Activated T-cell treated with anti-CD3 and anti-CD28 coated beads, Interleukin-2, amount 50 U/mL, for 72 hours (primary cell): ENCODE results near the gene MRPL28. TPM values are rescaled to one million over a fixed set of nuclear protein-coding genes. Genes with fewer than 3 reads are reported as not detected.
"Not testable (repeated sequence)": the region's sequence is repeated elsewhere in the genome, so short reads cannot be mapped to it uniquely, and the experiment has no call there.

Source experiments
- ATAC-seq, 2 donors: fragments of 150-1000 bp; cut with Tn5 transposase; replicated peaks in 1 of 2; 2 replicates each; pipeline ENCODE4 v1.10.0; 2021; ENCODE audit warnings: moderate library complexity in 2 of 2, mild to moderate bottlenecking in 1 of 2
- DNase-seq, 2 donors: peaks; one replicate each; pipeline ENCODE4 v3.0.0; 2021 to 2022; ENCODE audit warnings: mixed read lengths in 1 of 2
- H3K27ac Mint-ChIP-seq: one replicate; pipeline ENCODE4 v1.8.0; 2022; ENCODE audit warnings: mild to moderate bottlenecking, moderate library complexity, mixed read lengths
- H3K27me3 Mint-ChIP-seq: one replicate; pipeline ENCODE4 v1.8.0; 2022; ENCODE audit warnings: low read depth, mixed read lengths
- H3K36me3 Mint-ChIP-seq, 2 donors: one replicate each; pipeline ENCODE4 v1.8.0; 2022; ENCODE audit warnings: mixed read lengths in 2 of 2, mild to moderate bottlenecking in 1 of 2; ENCODE audit not compliant: insufficient read depth in 2 of 2
- H3K4me1 Mint-ChIP-seq: one replicate; pipeline ENCODE4 v1.8.0; 2022; ENCODE audit warnings: low read depth, mixed read lengths
- H3K4me3 Mint-ChIP-seq, 2 donors: one replicate each; pipeline ENCODE4 v1.8.0; 2022; ENCODE audit warnings: mild to moderate bottlenecking in 2 of 2, mixed read lengths in 2 of 2, moderate library complexity in 2 of 2
- H3K9me3 Mint-ChIP-seq, 2 donors: one replicate each; pipeline ENCODE4 v1.8.0; 2022; ENCODE audit warnings: mixed read lengths in 2 of 2
- total RNA-seq, 2 donors: library from RNA; stranded (reverse); gene quantifications; one replicate each; pipeline ENCODE4 v1.2.3, GENCODE V29; 2022

MRPL28 gene
- total RNA-seq, 2 donors from 2014 or later: 54.5 to 73.2 TPM

DNA sequence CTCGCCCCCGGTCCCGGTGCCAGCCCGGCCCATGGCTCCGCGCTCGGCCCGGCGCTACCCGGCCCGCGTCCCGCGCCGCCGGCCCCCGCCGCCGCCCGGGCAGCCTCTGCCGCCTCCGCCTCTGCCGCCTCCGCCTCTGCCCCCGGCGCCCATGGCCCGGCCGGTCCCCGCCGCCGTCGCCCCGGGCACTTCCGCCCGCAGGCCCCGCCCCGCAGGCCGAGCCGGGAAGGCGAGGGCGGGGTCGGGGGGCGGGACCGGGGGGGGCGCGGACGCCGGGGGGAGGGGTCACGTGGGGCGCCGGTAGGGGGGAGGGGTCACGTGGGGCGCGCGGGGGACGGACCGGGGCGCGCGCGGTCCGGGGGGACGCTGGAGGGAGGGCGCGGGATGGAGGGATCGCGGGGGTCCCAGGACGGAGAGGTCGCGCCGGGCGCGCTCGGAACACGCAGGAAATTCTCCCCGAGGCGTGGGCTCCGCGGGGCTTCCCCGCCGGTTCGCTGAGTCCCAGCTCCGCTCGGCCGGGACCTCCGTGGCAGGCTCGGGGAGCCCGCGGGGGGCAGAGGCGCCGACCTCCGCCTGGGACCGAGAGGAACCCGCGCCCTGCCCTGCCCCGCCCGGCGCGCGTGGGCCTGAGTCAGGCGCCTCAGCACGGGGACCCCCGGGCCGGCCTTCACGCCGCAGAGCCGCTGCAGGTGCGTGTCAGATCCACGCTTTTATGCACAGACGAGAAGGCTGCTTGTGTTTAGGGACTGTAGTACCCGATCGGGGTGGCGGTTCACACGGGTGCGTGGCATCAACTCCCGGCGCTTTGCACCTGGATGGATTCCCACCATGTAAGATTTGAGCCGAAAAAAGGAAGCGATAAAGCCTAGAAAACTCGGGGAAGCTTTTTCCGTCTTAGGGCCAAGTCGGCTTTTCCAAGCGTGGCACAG is 11.7 kb upstream of the MRPL28 start, which contains the start of gene PGAP6:
Gene PGAP6, minus strand, starts transcription at position 190 of the 929 bp plus-strand sequence. Its CDS starts 157 bp downstream, at position 33.
- H3K27ac Mint-ChIP-seq: no peak within 1 kb of the TSS
- peaks cover 20% of the 10 kb centered on the region for H3K4me1 Mint-ChIP-seq
- no peaks in the 10 kb centered on the region for H3K27me3 Mint-ChIP-seq
- ATAC-seq: peak; percentile 74 to 79
- H3K4me3 Mint-ChIP-seq: peak within 1 kb of the TSS; percentile 73 to 89
- DNase-seq: peak; percentile 67 to 81
- H3K9me3 Mint-ChIP-seq: no peaks in the 10 kb centered on the region
- no peaks in the 10 kb centered on the region for H3K36me3 Mint-ChIP-seq

DNA sequence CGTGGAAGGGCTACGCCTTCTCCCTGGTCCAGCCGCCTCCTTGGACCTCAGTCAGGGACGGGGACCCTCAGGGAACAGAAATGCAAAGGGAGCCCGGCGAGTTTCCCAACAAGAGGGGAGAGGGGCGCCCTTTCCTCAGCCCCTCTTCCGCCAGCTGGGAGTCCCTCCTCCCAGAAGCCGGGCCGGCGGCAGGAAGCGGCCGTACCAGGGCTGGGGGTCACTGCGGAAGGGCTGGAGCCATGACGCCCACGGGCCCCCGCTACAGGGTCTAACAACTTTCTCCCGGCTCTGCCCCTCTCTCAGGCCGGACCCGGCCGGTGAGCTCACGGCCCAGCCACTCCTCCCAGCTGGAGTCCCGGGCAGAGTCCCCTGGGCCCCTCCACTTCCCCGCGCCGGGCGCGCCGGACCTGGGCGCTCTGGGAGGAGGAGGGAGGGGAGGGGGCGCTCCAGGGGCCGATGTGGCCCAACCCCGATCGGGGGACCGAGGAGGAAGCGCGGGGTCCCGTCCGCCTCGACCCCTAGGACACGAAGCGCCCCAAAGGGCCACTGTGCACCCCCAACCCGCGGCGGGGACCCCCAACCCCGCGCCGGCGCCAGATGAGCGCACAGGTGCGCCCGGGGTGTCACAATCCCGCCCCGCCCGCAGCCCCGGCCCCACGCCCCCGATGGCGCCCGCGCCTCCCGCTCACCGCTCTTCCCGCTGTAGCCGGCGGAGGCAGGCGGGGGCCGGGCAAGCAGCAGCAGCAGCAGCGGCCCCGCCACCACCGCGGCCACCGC is 10.9 kb upstream of the MRPL28 start:
- Mint-ChIP-seq H3K27ac (no peak overlapping the region), H3K36me3 (no peaks in the 10 kb centered on the region), H3K27me3 (no peaks in the 10 kb centered on the region), H3K9me3 (no peaks in the 10 kb centered on the region), H3K4me1 (peaks cover 20% of the 10 kb centered on the region), H3K4me3 (peak overlapping the region; percentile 73 to 78)
- DNase-seq (peak in 1 of 2 donors; percentile 26), ATAC-seq (peak; percentile 48 to 55)

DNA sequence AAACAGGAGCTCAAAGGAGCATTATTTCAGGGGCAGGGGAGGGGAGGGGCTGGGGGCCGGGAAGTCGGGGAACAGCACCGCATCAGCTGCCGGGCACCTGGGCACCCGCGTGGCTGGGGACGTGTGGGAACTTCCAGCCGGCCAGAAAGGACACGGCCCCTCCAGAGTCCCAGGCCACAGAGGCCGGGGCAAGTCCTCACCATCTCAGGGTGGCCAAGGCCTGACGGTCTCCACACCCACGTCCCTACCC is 10.3 kb upstream of the MRPL28 start:
- Mint-ChIP-seq H3K36me3 (no peaks in the 10 kb centered on the region), H3K4me1 (peaks cover 20% of the 10 kb centered on the region), H3K4me3 (peak overlapping the region; percentile 73 to 78), H3K27ac (no peak overlapping the region), H3K9me3 (no peaks in the 10 kb centered on the region), H3K27me3 (no peaks in the 10 kb centered on the region)
- DNase-seq: no peak
- ATAC-seq: no peak

DNA sequence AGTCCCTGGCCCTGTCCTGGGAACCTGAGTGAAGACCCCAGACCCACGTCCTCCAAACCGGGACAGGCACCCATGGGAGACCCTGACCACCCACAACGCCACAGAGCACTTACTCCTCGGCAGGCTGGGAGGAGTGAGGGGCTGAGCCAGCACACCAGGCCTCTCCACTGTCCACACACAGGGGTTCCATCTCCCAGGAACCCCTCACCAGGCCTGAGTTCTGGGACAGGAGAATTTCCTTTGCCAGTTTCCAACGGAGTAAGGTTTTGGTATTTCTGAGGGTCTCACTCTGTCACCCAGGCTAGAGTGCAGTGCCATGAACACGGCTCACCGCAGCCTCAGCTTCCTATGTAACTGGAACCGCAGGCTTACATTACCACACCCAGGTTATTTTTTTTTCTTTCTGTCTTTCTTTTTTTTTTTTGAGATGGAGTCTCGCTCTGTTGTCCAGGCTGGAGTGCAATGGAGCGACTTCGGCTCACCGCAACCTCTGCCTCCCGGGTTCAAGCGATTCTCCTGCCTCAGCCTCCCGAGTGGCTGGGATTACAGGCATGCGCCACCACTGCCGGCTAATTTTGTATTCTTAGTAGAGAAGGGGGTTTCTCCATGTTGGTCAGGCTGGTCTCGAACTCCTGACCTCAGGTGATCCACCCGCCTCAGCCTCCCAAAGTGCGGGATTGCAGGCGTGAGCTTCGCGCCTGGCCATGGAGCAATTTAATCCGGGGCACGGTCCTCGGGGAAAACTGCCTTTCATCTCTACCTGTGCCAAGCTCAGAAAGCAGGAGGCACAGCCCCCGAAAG is 9.8 kb upstream of the MRPL28 start:
- Mint-ChIP-seq H3K4me1 (peaks cover 20% of the 10 kb centered on the region), H3K27ac (no peak overlapping the region), H3K36me3 (no peaks in the 10 kb centered on the region), H3K4me3 (peak overlapping the region; percentile 44 to 78), H3K27me3 (no peaks in the 10 kb centered on the region), H3K9me3 (no peaks in the 10 kb centered on the region)
- ATAC-seq: no peak
- peak in 1 of 2 donors; percentile 35 for DNase-seq

DNA sequence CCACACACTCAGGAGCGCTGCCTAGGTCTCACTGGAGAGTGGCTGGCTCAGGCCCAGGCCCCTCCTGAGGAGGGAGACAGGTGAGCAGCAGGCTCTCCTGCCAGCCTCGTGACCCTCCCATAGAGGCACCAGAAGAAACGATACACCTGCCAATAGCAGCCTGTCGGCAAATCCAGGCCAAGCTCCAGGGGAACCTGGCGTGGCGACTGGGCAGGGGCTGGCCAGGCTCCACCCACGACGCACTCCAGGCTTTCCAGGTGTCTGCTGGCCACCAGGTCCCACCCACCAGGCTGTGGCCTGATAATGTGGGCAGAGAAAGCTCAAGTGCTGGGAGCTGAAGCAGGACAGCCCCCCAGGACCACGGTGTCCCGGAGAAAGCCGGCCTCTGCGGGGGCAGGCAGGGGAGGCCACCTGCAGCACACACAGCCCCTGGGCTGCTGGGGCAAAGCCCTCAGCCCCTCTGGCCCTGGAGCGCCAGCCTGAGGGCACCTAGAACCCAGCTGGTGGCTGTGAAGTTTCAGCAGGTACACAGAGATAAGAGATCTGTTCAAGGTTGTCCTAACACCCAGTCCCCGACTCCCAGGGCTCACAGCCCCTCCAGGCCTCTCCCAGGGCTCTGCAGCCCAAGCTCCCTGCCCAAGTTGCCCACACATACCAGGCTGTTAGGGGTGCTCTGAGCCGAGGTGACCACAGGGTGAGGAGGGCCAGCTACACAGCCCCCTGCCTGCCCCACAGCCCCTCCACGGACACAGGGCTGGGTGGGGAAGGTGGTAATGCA is 9.0 kb upstream of the MRPL28 start:
- no peaks in the 10 kb centered on the region for H3K27me3 Mint-ChIP-seq
- ATAC-seq (no peak), DNase-seq (no peak)
- H3K36me3 Mint-ChIP-seq: no peaks in the 10 kb centered on the region
- H3K27ac Mint-ChIP-seq: no peak overlapping the region
- peaks cover 20% of the 10 kb centered on the region for H3K4me1 Mint-ChIP-seq
- no peaks in the 10 kb centered on the region for H3K9me3 Mint-ChIP-seq
- peak overlapping the region in 1 of 2 donors; percentile 78 for H3K4me3 Mint-ChIP-seq

DNA sequence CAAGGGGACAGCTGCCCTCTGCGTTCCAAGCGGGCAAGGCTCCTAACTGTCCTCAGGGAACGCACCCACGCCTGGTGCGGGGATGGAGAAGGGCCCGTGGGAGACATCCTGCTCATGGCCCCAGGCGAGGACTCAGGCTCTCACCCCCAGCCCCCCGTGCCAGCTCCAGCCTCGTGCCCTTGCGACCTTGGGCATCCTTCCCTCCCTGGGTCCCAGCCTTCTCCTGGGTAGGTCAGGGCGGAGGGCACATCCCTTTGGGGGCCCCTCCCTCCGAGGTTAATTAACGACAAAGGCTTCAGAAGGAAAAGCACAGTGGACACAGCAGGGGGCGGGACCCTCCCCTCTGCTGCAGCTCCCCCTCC is 8.5 kb upstream of the MRPL28 start:
- Mint-ChIP-seq H3K4me1 (peaks cover 20% of the 10 kb centered on the region), H3K27ac (no peak overlapping the region), H3K27me3 (no peaks in the 10 kb centered on the region), H3K36me3 (no peaks in the 10 kb centered on the region), H3K9me3 (no peaks in the 10 kb centered on the region), H3K4me3 (no peak overlapping the region)
- no peak for DNase-seq
- no peak for ATAC-seq

DNA sequence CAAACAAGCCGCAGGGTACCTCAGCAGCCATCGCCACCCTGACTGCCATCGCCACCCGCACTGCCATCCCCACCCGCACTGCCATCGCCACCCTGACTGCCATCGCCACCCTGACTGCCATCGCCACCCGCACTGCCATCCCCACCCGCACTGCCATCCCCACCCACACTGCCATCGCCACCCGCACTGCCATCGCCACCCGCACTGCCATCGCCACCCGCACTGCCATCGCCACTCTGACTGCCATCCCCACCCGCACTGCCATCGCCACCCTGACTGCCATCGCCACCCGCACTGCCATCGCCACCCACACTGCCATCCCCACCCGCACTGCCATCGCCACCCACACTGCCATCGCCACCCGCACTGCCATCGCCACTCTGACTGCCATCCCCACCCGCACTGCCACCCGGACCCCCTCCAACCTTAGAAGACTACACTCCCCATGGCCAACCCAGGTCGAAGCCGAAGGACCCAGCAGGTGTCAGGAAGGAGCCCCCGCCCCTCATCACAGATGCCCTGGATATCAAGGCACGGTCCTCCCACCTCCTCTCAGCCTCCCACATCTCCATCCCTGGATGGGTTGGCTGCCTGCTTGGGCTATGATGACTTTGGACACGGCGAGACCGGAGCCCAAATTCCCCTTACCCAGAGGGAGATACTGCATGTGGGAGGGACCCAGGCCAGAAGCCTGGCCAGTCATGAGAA is 7.9 kb upstream of the MRPL28 start:
- not testable (repeated sequence) for H3K27ac Mint-ChIP-seq, H3K9me3 Mint-ChIP-seq, DNase-seq, H3K27me3 Mint-ChIP-seq, H3K4me3 Mint-ChIP-seq, H3K36me3 Mint-ChIP-seq, ATAC-seq
- peaks cover 15% of the 10 kb centered on the region for H3K4me1 Mint-ChIP-seq

DNA sequence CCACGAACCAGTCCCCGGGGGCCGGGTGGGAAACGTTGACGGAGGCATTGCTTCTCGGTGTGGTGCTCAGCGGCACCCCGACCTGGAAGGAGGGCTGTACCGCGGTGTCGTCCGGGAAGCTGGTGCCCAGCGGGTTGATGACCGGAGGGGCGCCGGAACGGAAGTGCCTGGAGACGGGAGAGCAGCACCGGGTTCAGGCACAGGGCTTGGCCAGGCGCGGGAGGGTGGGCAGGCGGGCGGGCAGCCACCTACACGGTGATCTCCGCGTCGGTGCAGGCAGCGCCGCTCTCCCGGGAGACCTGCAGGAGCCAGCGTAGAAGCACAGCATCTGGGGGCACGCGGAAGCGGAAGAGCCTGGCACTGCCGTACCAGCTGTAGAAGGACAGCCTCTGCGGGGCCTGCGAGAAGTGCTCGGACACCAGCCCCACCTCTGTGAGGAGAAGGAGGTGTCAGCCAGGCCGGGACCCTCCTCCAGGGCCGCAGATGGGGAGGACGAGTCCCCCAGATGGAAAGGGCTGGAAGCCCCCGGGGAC is 7.1 kb upstream of the MRPL28 start:
- Mint-ChIP-seq H3K36me3 (no peaks in the 10 kb centered on the region), H3K4me3 (no peak overlapping the region), H3K9me3 (no peaks in the 10 kb centered on the region), H3K27me3 (no peaks in the 10 kb centered on the region), H3K27ac (no peak overlapping the region), H3K4me1 (peaks cover 10% of the 10 kb centered on the region)
- DNase-seq (no peak), ATAC-seq (no peak)

DNA sequence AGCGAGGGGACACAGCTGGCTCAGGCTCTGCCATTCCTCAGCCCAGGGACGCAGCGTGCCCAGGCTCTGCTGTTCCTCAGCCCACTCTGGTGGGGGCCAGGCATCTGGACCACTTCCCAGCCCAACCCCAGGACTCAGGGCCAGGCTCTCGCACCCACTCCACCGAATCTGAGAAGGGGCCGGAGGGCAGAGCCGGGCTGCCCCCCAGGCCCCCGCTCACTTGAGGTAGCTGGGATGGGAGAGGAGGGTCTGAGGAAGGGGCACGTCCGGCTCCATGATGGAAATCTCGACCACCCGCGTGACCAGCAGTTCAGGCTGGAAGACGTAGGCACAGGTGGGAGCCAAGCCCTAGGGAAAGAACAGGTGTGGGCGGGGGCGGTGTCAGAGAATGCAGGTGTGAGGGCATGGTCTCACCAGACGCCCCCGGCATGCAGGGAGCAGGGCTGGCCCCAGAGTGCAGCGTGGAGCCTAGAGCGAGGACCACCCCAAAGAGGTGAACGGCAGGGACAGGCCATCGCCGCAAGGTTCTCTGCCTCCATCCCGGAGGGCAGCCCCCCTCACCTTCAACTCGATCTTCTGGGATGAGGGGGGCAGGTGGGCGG is 6.6 kb upstream of the MRPL28 start:
- DNase-seq (no peak), ATAC-seq (no peak)
- H3K4me1 Mint-ChIP-seq: peaks cover 10% of the 10 kb centered on the region
- no peaks in the 10 kb centered on the region for H3K27me3 Mint-ChIP-seq
- H3K9me3 Mint-ChIP-seq: no peaks in the 10 kb centered on the region
- peaks cover 0 to 1% of the 10 kb centered on the region in 2 donors for H3K36me3 Mint-ChIP-seq
- H3K27ac Mint-ChIP-seq: no peak overlapping the region
- H3K4me3 Mint-ChIP-seq: no peak overlapping the region

DNA sequence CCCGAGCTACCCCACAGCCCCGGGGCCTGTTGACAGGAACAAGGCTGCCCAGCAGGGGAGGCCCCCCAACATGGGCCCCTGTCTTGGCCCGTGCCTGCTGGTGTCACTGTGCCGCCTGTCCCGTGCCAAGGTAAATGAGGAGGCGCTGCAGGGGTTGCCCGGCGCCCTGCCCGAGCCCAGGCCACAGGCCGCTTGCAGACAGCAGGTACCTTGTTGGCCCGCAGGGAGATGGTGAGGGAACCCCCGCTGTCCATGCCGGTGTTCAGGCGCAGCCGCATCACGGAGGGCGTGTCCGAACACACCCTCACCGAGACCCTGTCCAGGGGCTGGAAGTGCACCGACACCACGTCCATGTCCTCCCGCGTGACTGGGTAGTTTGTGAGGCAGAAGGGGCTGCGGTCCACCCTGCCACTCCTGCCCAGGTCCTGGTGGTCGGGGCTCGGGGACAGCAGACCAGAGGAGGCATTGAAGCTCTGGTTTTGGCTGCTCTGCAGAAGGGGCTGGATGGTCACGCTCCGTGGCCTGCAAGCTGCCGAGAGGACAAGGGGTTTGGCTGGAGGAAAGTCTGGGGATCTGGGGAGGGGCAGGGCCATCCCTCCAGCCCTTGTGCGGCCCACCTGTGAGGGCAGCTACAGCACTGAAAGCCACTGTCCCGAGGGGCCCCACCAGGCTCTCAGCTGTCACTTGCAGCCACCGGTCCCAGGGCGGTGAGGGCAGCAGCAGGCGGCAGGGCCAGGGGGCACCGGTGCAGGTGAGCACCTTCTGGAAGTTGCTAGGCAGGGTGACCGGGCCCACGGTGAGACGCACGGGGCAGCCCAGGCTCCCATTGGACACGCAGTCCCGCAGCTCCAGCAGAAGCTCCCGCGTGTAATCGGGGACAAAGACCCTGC is 5.8 kb upstream of the MRPL28 start:
- ATAC-seq (no peak), DNase-seq (no peak)
- H3K4me3 Mint-ChIP-seq: no peak overlapping the region
- peaks cover 10% of the 10 kb centered on the region for H3K4me1 Mint-ChIP-seq
- no peaks in the 10 kb centered on the region for H3K9me3 Mint-ChIP-seq
- no peaks in the 10 kb centered on the region for H3K27me3 Mint-ChIP-seq
- H3K27ac Mint-ChIP-seq: no peak overlapping the region
- peaks cover 0 to 2% of the 10 kb centered on the region in 2 donors for H3K36me3 Mint-ChIP-seq

DNA sequence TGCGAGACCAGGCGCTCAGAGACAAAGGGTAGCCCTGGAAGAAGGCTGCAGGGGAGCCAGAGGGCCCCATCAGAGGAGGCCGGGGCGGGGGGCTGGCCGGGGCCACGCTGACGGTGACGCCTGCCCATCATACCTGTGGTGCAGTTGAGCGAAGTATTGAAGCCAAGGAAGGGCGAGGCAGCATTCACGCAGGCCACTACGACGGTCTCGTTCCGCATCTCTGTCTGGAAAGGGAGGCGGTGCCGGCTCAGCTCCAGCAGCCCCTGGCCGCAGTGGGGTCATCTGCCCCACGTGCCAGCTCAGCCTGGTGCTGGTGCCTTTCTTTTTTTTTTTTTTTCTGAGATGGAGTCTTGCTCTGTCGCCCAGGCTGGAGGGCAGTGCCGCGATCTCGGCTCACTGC is 4.9 kb upstream of the MRPL28 start:
- DNase-seq: no peak
- peaks cover 15% of the 10 kb centered on the region for H3K4me1 Mint-ChIP-seq
- no peak for ATAC-seq
- peaks cover 0 to 4% of the 10 kb centered on the region in 2 donors for H3K36me3 Mint-ChIP-seq
- H3K27me3 Mint-ChIP-seq: no peaks in the 10 kb centered on the region
- H3K27ac Mint-ChIP-seq: no peak overlapping the region
- H3K4me3 Mint-ChIP-seq: no peak overlapping the region
- H3K9me3 Mint-ChIP-seq: no peaks in the 10 kb centered on the region
